ENCODE results near the gene MARCHF2. TPM values are rescaled to one million over a fixed set of nuclear protein-coding genes. Genes with fewer than 3 reads are reported as not detected.

Gene MARCHF2
- total and polyA plus RNA-seq, 2 donors (not counting 1 experiment from before 2014, with no cell fraction given): 22.9 to 52.6 TPM

GRCh38 chr19:8456064-8456463 lies 43.0 kb downstream of the MARCHF2 start:
- no peak for TF ChIP-seq CTCF (IDR thresholded peaks at IDR 0.05)
- TF ChIP-seq EZH2 (IDR thresholded peaks at IDR 0.05; ENCODE audit: borderline replicate concordance, insufficient read depth, low read depth, low read length, poor library complexity, severe bottlenecking): no peak
- peaks cover 88% of the 10 kb centered on the region for H3K4me1 Mint-ChIP-seq
- H3K27me3 Mint-ChIP-seq: no peaks in the 10 kb centered on the region
- peak overlapping the region; percentile 28 for H3K27ac Mint-ChIP-seq
- Histone ChIP-seq H3K4me1 (ENCODE audit: control insufficient read depth in 2 of 2, insufficient read depth in 2 of 2, low read length in 2 of 2) (peaks cover 42 to 50% of the 10 kb centered on the region in 2 donors), H3K9ac (ENCODE audit: low read length) (no peak overlapping the region), H4K20me1 (ENCODE audit: control insufficient read depth, insufficient read depth, low read length, poor library complexity, severe bottlenecking) (peaks cover 100% of the 10 kb centered on the region), H3K27ac (ENCODE audit: low read length in 2 of 2) (no peak overlapping the region), H3K36me3 (replicated peaks in 1 of 2; ENCODE audit: control extremely low read depth in 1 of 2, control insufficient read depth in 1 of 2, extremely low read depth in 1 of 2, insufficient read depth in 2 of 2, low read length in 1 of 2) (peaks cover 4 to 87% of the 10 kb centered on the region in 2 experiments), H3K4me2 (replicated peaks; ENCODE audit: low read depth, low read length, poor library complexity, severe bottlenecking) (no peak overlapping the region), H3K4me3 (ENCODE audit: control extremely low read depth in 1 of 5, extremely low read depth in 1 of 5, insufficient read depth in 1 of 5, low read depth in 2 of 5, low read length in 4 of 5) (no peak overlapping the region), H3K9me3 (ENCODE audit: control extremely low read depth in 1 of 3, control insufficient read depth in 2 of 3, insufficient read depth in 1 of 3, low read length in 2 of 3) (no peaks in the 10 kb centered on the region), H3K79me2 (ENCODE audit: control insufficient read depth, insufficient read depth, low read length) (peaks cover 100% of the 10 kb centered on the region), H3K27me3 (replicated peaks in 1 of 4; ENCODE audit: control extremely low read depth in 1 of 4, control insufficient read depth in 3 of 4, insufficient read depth in 4 of 4, low read length in 3 of 4) (no peaks in the 10 kb centered on the region), H2AFZ (ENCODE audit: insufficient read depth, low read depth, low read length, poor library complexity, severe bottlenecking) (no peak overlapping the region)
- ChIA-PET CTCF (no interaction called here), POLR2A (interaction anchor here (0.7 kb wide), 1 partner anchor 10 kb away, joined by 5 read pairs; no protein-coding TSS in a partner anchor)
- ATAC-seq (ENCODE audit: low read depth) (no peak), DNase-seq (no peak)
- intact Hi-C loops (cut with micrococcal nuclease): no loop called here
- no peak overlapping the region for H3K4me3 Mint-ChIP-seq
- H3K9me3 Mint-ChIP-seq (ENCODE audit: insufficient read depth): no peaks in the 10 kb centered on the region
- WGBS (ENCODE audit: insufficient coverage): 85% methylated on average over 7 of the region's 7 CpGs

- no peak for DNase-seq
- Histone ChIP-seq H3K9ac (ENCODE audit: low read length) (no peak overlapping the region), H3K27ac (ENCODE audit: low read length in 2 of 2) (no peak overlapping the region), H3K36me3 (replicated peaks in 1 of 2; ENCODE audit: control extremely low read depth in 1 of 2, control insufficient read depth in 1 of 2, extremely low read depth in 1 of 2, insufficient read depth in 2 of 2, low read length in 1 of 2) (peaks cover 3 to 78% of the 10 kb centered on the region in 2 experiments), H2AFZ (ENCODE audit: insufficient read depth, low read depth, low read length, poor library complexity, severe bottlenecking) (no peak overlapping the region), H3K4me3 (ENCODE audit: control extremely low read depth in 1 of 5, extremely low read depth in 1 of 5, insufficient read depth in 1 of 5, low read depth in 2 of 5, low read length in 4 of 5) (no peak overlapping the region), H3K9me3 (ENCODE audit: control extremely low read depth in 1 of 3, control insufficient read depth in 2 of 3, insufficient read depth in 1 of 3, low read length in 2 of 3) (no peaks in the 10 kb centered on the region), H3K4me1 (ENCODE audit: control insufficient read depth in 2 of 2, insufficient read depth in 2 of 2, low read length in 2 of 2) (peaks cover 34 to 41% of the 10 kb centered on the region in 2 donors), H3K79me2 (ENCODE audit: control insufficient read depth, insufficient read depth, low read length) (peaks cover 100% of the 10 kb centered on the region), H4K20me1 (ENCODE audit: control insufficient read depth, insufficient read depth, low read length, poor library complexity, severe bottlenecking) (peaks cover 100% of the 10 kb centered on the region), H3K27me3 (replicated peaks in 1 of 4; ENCODE audit: control extremely low read depth in 1 of 4, control insufficient read depth in 3 of 4, insufficient read depth in 4 of 4, low read length in 3 of 4) (no peaks in the 10 kb centered on the region), H3K4me2 (replicated peaks; ENCODE audit: low read depth, low read length, poor library complexity, severe bottlenecking) (no peak overlapping the region)
- H3K4me3 Mint-ChIP-seq: no peak overlapping the region
- no peak overlapping the region for H3K27ac Mint-ChIP-seq
- ChIA-PET POLR2A (no interaction called here), CTCF (no interaction called here)
- intact Hi-C loops (cut with micrococcal nuclease): no loop called here
- H3K4me1 Mint-ChIP-seq: peaks cover 88% of the 10 kb centered on the region
- WGBS (ENCODE audit: insufficient coverage): no CpG with 5 or more reads among the region's 3 CpGs
- no peaks in the 10 kb centered on the region for H3K9me3 Mint-ChIP-seq (ENCODE audit: insufficient read depth)
- ATAC-seq (ENCODE audit: low read depth): no peak
- TF ChIP-seq EZH2 (IDR thresholded peaks at IDR 0.05; ENCODE audit: borderline replicate concordance, insufficient read depth, low read depth, low read length, poor library complexity, severe bottlenecking) (no peak), CTCF (IDR thresholded peaks at IDR 0.05) (no peak)
- no peaks in the 10 kb centered on the region for H3K27me3 Mint-ChIP-seq
Measured at GRCh38 chr19:8457209-8457608, 44.1 kb downstream of the MARCHF2 start.
